HEK293 (cell line): Measurements from ENCODE around the gene PKIG.
A peak's percentile ranks its signal among the peaks of the same experiment; 100 is the strongest.

Experiments used
- CTCF ChIA-PET: fragments of 350-600 bp; formaldehyde crosslinking; extraction: SDS; loops from one replicate; lab custom pipeline; 2021; ENCODE audit warnings: antibody characterized with exemption; lab: Yijun Ruan, JAX
- POLR2A ChIA-PET: fragments of 300-600 bp; formaldehyde crosslinking; extraction: SDS; loops from one replicate; lab custom pipeline; 2020; ENCODE audit warnings: antibody characterized with exemption, inconsistent platforms; lab: Yijun Ruan, JAX
- H3K27ac ChIP-seq: fragments of 200-500 bp; sonication (Bioruptor generic); 2 replicates; pipeline ENCODE4 v1.5.1; 2014; ENCODE audit warnings: low read depth, low read length, control low read depth, inconsistent platforms; ENCODE audit errors: extremely low read depth
- H3K36me3 ChIP-seq, 2 experiments: fragments of 200-500 bp in 1 of 2; sonication (Bioruptor generic) in 1 of 2; 1 replicate in 1 of 2; 2 replicates in 1 of 2; pipeline ENCODE4 v1.5.1; 2014 to 2017; ENCODE audit warnings: inconsistent platforms in 2 of 2, low read length in 2 of 2; ENCODE audit not compliant: control insufficient read depth in 2 of 2, insufficient read depth in 1 of 2
- H3K4me1 ChIP-seq: fragments of 200-500 bp; sonication (Bioruptor generic); 2 replicates; pipeline ENCODE4 v1.5.1; 2014; ENCODE audit warnings: mild to moderate bottlenecking, low read length, inconsistent platforms; ENCODE audit not compliant: control insufficient read depth, insufficient read depth
- H3K4me3 ChIP-seq: 2 replicates; pipeline ENCODE4 v1.5.1; 2011; ENCODE audit warnings: low read depth, mild to moderate bottlenecking, control low read depth, low read length, moderate library complexity
- H3K9me3 ChIP-seq: fragments of 200-500 bp; sonication (Bioruptor generic); 2 replicates; pipeline ENCODE4 v1.5.1; 2014; ENCODE audit warnings: low read depth, low read length, inconsistent platforms; ENCODE audit not compliant: control insufficient read depth, insufficient read depth
- BCL11A ChIP-seq: fragments of 450-650 bp; formaldehyde crosslinking; IDR thresholded peaks from 2 replicates; pipeline ENCODE4 v1.5.1; 2016; ENCODE audit warnings: low read depth, missing biosample characterization, missing genetic modification characterization
- CTCF ChIP-seq: fragments of 450-650 bp; formaldehyde crosslinking; IDR thresholded peaks from 2 replicates; pipeline ENCODE4 v1.5.1; 2016; ENCODE audit warnings: missing biosample characterization, missing genetic modification characterization
- EGR2 ChIP-seq: fragments of 450-650 bp; formaldehyde crosslinking; IDR thresholded peaks from 2 replicates; pipeline ENCODE4 v1.5.1; 2016; ENCODE audit warnings: low read depth, missing biosample characterization, missing genetic modification characterization
- PRDM1 ChIP-seq: fragments of 450-650 bp; formaldehyde crosslinking; IDR thresholded peaks from 2 replicates; pipeline ENCODE4; 2016; ENCODE audit warnings: missing biosample characterization, missing genetic modification characterization
- PRDM10 ChIP-seq: fragments of 450-650 bp; formaldehyde crosslinking; IDR thresholded peaks from 2 replicates; pipeline ENCODE4 v1.5.1; 2016; ENCODE audit warnings: missing biosample characterization, missing genetic modification characterization
- ZFP69B ChIP-seq: fragments of 450-650 bp; formaldehyde crosslinking; IDR thresholded peaks from 2 replicates; pipeline ENCODE4 v1.5.1; 2016; ENCODE audit warnings: missing biosample characterization, missing genetic modification characterization
- ZNF394 ChIP-seq: fragments of 450-650 bp; formaldehyde crosslinking; IDR thresholded peaks from 2 replicates; pipeline ENCODE4 v1.5.1; 2016; ENCODE audit warnings: missing biosample characterization, missing genetic modification characterization, mild to moderate bottlenecking, moderate library complexity, borderline replicate concordance
- ZNF510 ChIP-seq: fragments of 450-650 bp; formaldehyde crosslinking; IDR thresholded peaks from 2 replicates; pipeline ENCODE4 v1.5.1; 2018; ENCODE audit warnings: mild to moderate bottlenecking, missing genetic modification characterization, missing biosample characterization; ENCODE audit not compliant: insufficient replicate concordance
- ZNF560 ChIP-seq: fragments of 450-650 bp; formaldehyde crosslinking; IDR thresholded peaks from 2 replicates; pipeline ENCODE4 v1.5.1; 2017; ENCODE audit warnings: missing biosample characterization, missing genetic modification characterization, borderline replicate concordance
- ZNF585B ChIP-seq: fragments of 450-650 bp; formaldehyde crosslinking; IDR thresholded peaks from 2 replicates; pipeline ENCODE4 v1.5.1; 2016; ENCODE audit warnings: missing biosample characterization, missing genetic modification characterization
- ZNF626 ChIP-seq: fragments of 450-650 bp; sonication (Bioruptor Pico); formaldehyde crosslinking; IDR thresholded peaks from 2 replicates; pipeline ENCODE4 v1.5.1; 2018; ENCODE audit warnings: missing biosample characterization, missing genetic modification characterization, inconsistent platforms
- ZNF654 ChIP-seq: fragments of 450-650 bp; formaldehyde crosslinking; IDR thresholded peaks from 2 replicates; pipeline ENCODE4 v1.5.1; 2016; ENCODE audit warnings: low read depth, missing biosample characterization, missing genetic modification characterization
- ZNF677 ChIP-seq: fragments of 450-650 bp; IDR thresholded peaks from 2 replicates; pipeline ENCODE4 v1.5.0; 2018; ENCODE audit warnings: missing biosample characterization, mild to moderate bottlenecking, missing genetic modification characterization, moderate library complexity
- ZNF692 ChIP-seq: fragments of 450-650 bp; formaldehyde crosslinking; IDR thresholded peaks from 2 replicates; pipeline ENCODE4 v1.5.1; 2016; ENCODE audit warnings: missing biosample characterization, missing genetic modification characterization
- ZNF701 ChIP-seq: fragments of 450-650 bp; formaldehyde crosslinking; IDR thresholded peaks from 2 replicates; pipeline ENCODE4 v1.5.1; 2016; ENCODE audit warnings: missing biosample characterization, missing genetic modification characterization
- TF ChIP-seq, protein P1 (sequence below): fragments of 450-650 bp; formaldehyde crosslinking; IDR thresholded peaks from 2 replicates; pipeline ENCODE4 v1.5.0; 2017; ENCODE audit warnings: missing biosample characterization, missing genetic modification characterization, borderline replicate concordance
- TF ChIP-seq, protein P2 (sequence below): fragments of 450-650 bp; formaldehyde crosslinking; IDR thresholded peaks from 2 replicates; pipeline ENCODE4 v1.5.1; 2017; ENCODE audit warnings: missing biosample characterization, missing genetic modification characterization
- TF ChIP-seq, protein P3 (sequence below): fragments of 450-650 bp; formaldehyde crosslinking; IDR thresholded peaks from 2 replicates; pipeline ENCODE4 v1.5.1; 2016; ENCODE audit warnings: missing biosample characterization, missing genetic modification characterization

The PKIG gene

GRCh38 chr20:44576297-44576696, 6.1 kb upstream of the PKIG start:
- ChIA-PET POLR2A (no interaction called here), CTCF (interaction anchor here (0.5 to 2.2 kb wide), 13 partner anchors 9 to 312 kb away, joined by 3 to 10 read pairs (median 4); no protein-coding TSS in a partner anchor)
- no peaks in the 10 kb centered on the region for H3K36me3 ChIP-seq
- no peak overlapping the region for H3K27ac ChIP-seq
- TF ChIP-seq ZNF510 (tag by site-specific recombination) (no peak), ZNF677 (tag by site-specific recombination) (no peak), ZNF692 (no peak), ZFP69B (no peak), PRDM1 (tag by site-specific recombination) (peak; percentile 82), EGR2 (peak; percentile 21; the same call in 1 of the 2 replicates), ZNF394 (tag by site-specific recombination) (no peak), ZNF585B (tag by site-specific recombination) (no peak), ZNF560 (tag by site-specific recombination) (no peak), ZNF701 (tag by site-specific recombination) (no peak), PRDM10 (peak; percentile 52), BCL11A (tag by site-specific recombination) (no peak), ZNF626 (tag by site-specific recombination) (no peak), CTCF (tag by site-specific recombination) (peak; percentile 45), ZNF654 (peak; percentile 23)
- TF ChIP-seq, protein P1, sequence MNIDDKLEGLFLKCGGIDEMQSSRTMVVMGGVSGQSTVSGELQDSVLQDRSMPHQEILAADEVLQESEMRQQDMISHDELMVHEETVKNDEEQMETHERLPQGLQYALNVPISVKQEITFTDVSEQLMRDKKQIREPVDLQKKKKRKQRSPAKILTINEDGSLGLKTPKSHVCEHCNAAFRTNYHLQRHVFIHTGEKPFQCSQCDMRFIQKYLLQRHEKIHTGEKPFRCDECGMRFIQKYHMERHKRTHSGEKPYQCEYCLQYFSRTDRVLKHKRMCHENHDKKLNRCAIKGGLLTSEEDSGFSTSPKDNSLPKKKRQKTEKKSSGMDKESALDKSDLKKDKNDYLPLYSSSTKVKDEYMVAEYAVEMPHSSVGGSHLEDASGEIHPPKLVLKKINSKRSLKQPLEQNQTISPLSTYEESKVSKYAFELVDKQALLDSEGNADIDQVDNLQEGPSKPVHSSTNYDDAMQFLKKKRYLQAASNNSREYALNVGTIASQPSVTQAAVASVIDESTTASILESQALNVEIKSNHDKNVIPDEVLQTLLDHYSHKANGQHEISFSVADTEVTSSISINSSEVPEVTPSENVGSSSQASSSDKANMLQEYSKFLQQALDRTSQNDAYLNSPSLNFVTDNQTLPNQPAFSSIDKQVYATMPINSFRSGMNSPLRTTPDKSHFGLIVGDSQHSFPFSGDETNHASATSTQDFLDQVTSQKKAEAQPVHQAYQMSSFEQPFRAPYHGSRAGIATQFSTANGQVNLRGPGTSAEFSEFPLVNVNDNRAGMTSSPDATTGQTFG: no peak
- TF ChIP-seq, protein P2, sequence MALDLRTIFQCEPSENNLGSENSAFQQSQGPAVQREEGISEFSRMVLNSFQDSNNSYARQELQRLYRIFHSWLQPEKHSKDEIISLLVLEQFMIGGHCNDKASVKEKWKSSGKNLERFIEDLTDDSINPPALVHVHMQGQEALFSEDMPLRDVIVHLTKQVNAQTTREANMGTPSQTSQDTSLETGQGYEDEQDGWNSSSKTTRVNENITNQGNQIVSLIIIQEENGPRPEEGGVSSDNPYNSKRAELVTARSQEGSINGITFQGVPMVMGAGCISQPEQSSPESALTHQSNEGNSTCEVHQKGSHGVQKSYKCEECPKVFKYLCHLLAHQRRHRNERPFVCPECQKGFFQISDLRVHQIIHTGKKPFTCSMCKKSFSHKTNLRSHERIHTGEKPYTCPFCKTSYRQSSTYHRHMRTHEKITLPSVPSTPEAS (tag by site-specific recombination): no peak
- TF ChIP-seq, protein P3, sequence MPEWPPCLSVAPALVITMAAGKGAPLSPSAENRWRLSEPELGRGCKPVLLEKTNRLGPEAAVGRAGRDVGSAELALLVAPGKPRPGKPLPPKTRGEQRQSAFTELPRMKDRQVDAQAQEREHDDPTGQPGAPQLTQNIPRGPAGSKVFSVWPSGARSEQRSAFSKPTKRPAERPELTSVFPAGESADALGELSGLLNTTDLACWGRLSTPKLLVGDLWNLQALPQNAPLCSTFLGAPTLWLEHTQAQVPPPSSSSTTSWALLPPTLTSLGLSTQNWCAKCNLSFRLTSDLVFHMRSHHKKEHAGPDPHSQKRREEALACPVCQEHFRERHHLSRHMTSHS (tag by site-specific recombination): no peak
- H3K9me3 ChIP-seq: no peaks in the 10 kb centered on the region
- H3K4me3 ChIP-seq: no peak overlapping the region
- peaks cover 5% of the 10 kb centered on the region for H3K4me1 ChIP-seq
